Activated naive CD8-positive, alpha-beta T cell treated with anti-CD3 and anti-CD28 coated beads, Interleukin-2, amount 50 U/mL, for 16 hours (primary cell): ENCODE results near the gene SPATA1.
A peak's percentile ranks its signal among the peaks of the same experiment; 100 is the strongest.

Source experiments
- DNase-seq: peaks from one replicate; pipeline ENCODE4 v3.0.0-alpha.2; 2020; ENCODE audit warnings: low read depth, low spot score

SPATA1 gene

GRCh38 chr1:84508510-84508909 is 2.3 kb downstream of the SPATA1 start:
- no peak for DNase-seq

DNA sequence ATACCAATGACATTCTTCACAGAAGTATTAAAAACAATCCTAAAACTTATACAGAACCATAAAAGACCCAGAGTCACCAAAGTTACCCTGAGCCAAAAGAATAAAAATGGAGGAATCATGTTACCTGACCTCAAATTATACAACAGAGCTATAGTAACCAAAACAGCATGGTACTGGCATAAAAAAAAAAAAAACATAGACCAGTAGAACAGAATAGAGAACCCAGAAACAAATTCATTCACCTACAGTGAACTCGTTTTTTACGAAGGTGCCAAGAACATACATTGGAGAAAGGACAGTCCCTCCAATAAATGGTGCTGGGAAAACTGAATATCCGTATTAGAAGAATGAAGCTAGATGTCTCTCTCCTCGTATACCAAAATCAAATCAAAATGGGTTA is 2.8 kb downstream of the SPATA1 start:
- DNase-seq: no peak

DNA sequence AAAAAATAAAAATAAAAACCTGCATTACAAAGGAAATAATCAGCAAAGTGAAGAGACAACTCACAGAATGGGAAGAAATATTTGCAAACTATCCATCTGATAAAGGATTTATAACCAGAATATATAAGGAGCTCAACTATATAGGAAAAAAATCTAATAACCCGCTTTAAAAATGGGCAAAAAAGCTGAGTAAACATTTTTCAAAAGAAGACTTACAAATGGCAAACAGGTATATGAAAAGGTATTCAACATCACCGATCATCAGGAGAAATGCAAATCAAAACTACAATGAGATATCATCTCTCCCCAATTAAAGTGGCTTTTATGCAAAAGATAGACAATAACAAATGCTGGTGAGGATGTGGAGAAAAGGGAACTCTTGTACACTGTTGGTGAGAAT is 4.0 kb downstream of the SPATA1 start:
- no peak for DNase-seq

GRCh38 chr1:84510668-84511067 is 4.5 kb downstream of the SPATA1 start:
- DNase-seq: no peak

DNA sequence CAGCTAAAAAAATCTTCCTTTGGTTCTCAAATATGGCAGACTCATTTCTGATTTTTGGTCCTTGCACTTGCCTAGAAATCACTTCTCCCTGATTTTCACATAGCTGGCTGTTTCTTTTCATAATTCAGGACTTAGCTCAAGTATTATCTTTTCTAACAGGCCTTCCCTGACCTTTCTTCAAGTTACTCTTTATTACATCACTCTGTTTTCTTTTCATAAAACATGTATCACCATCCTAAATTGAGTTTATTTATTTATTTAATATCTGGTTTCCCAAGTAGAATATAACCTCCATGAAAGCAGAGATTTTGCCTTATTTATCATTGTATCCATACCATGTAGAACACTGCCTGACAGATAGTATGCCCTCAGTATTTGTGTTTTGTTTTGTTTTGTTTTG is 18.4 kb downstream of the SPATA1 start:
- no peak for DNase-seq

DNA sequence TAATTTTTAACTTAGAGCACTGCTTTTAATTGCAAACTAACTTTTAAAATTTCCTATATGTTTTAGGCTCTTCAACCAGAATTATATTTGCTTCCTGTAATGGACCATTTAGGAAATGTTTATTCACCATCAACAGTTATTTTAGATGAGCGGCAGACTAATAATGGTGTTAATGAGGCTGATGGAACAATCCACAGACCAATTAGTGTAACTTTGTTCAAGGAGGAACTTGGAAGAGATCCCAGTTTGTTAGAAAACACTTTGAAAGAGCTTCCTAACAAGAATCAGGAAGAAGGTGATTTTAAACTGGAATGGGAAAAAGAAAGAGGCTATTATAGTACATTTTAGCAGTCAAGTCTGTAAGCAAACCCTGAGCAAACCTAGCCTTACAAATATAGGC is 19.6 kb downstream of the SPATA1 start:
- DNase-seq: no peak

DNA sequence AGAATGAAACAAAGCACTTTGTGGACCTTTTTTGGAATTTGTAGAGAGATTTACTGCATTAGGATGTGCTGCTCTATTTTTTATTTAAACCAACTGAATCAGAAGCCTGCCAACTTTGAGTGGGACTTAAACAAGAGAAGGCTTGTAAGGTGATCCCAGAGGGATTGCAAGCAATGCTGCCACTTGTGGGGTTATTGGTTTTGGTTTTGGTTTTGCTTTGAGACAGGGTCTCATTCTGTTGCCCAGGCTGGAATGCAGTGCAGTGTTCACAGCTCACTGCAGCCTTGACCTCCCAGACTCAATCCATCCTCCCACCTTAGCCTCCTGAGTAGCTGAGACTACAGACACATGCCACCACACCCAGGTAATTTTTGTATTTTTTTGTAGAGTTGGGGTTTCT is 32.4 kb downstream of the SPATA1 start:
- DNase-seq: no peak

- no peak for DNase-seq
Measured at GRCh38 chr1:84539972-84540371, 33.8 kb downstream of the SPATA1 start.

DNA sequence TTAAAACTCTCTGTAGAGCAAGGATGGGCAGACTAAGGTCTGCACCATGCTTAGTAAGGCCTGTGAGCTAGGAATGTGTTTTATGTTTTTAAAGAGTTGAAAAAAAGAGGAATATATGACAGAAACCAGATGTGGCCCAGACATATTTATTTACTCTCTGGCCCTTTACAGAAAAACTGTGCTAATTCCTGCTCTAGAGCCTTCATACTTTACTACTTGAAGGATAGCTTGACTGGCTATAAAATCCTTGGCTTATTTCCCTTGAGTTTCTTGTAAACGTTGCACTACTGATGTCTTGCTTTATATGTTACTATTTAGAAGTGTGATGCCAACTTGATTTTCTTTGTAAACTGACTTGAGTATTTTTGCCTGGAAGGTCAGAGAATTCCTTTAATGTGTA is 34.6 kb downstream of the SPATA1 start:
- DNase-seq: no peak

- no peak for DNase-seq
Measured at GRCh38 chr1:84541679-84542078, 35.5 kb downstream of the SPATA1 start.

DNA sequence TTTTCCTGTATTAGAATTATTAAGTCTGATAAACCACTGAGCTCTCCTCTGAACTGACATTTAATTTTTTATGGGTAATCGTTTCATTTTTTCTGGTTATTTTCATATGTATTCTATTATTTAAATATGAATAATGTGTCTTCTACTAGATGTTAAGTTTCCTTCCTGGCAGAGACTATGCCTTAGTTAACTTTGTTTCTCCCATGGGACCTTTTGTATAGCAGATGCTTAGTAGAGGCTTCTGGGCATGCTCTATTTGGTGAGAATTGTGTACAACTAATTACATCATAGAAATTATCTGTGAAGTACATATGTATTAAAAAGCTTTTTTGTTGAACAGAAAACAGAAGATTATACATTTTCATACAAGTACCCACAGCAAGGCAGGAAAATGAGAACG is 44.6 kb downstream of the SPATA1 start:
- no peak for DNase-seq

DNA sequence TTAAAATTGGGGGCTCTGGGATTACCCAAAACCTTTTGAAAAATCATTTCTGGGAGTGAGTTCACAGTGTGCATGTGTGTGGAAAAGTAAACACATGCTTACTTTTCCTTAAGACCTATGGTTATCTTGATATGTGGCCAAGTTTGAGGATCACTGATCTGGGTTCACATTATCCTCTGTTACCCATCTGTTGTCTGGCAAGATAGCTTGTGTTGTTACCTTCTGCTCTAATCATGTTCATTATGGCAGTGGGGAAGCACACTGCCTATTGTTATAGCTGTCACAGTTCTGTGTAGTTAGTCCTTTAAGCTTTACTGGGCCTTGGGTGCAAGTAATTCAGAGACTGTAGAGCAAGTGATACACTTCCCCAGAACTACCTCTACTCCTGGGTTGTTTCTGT is 63.0 kb downstream of the SPATA1 start:
- DNase-seq: no peak

DNA sequence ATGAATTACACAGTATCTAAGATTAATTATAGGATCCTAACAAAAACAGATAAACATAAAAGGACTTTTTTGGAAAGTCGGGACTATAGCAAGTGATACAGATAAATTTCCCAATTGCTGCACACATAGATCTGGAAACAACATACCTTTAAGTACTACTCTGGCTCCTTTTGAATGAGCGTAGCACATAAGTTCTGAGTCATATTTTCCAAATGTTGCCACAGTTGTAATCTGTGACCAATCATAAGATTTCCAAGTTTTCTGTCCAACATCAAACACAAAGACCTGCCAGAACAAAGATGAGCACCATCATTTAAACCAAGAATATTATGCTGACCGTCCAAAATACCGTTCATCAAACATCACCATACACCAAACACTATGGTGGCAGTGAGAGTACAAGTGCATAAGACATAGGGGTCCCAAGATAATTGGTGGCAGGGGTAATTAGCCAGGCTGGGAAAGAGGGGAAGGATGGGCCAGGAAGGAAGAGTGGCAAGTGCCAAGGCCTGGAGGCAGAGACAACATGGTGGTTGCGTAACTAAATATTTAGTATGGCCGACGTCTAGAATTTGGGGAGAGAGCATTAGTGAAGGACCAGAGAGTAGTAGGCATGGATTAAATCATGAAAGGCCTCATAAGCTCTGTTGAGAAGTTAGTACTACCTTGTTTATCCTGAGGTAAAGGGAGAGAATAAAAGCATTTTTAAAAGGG is 64.4 kb downstream of the SPATA1 start:
- no peak for DNase-seq

GRCh38 chr1:84571150-84571535 is 65.0 kb downstream of the SPATA1 start:
- DNase-seq: no peak

GRCh38 chr1:84573481-84573966 is 67.3 kb downstream of the SPATA1 start:
- DNase-seq: no peak

DNA sequence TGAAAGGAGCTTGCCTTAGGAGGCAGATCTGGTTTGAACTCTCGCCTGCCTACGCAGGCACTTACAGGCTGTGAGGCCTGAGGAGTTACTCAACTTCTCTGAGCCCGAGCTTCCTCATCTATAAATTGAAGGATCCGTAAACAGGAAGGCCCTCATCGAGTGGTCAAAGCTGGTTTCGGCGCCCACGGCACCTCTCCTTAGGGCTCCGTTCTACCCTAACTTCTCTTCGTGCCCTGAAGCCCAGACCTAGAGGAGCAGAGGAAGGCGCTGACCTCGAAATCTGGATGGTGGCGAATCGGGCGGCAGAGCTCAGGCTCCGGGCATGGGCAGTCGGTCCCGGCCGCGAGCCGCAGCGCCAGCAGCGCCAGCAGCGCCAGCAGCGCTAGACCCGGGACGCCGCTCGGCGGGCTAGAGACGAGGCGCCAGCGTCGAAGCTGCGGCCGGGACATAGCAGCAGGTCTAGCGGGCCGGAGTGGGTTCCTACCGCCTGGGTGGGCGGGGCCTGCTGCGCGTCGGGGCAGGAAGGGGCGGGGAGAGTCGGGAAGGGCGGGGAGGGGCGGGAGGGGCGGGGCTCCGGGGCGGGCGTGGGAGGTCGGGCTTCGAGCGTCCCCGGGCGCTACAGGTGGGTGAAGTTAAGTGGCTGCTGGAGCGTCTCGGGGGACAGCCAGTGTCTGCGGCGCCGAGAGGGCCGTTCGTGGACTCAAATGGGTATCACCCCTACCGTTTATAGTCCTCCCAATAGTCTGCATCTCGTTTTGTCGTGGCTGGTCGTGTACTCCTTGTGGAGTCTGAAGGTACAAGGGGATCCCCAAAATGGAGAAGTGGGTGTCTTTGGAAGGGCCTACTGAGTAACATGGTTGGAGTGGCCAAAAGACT is 68.0 kb downstream of the SPATA1 start, which contains the start of gene CTBS:
TSS of gene CTBS (minus strand) at position 474 of the 876 bp plus-strand sequence. CDS start at position 449, 25 bp downstream.
- DNase-seq: peak; percentile 56

- no peak for DNase-seq
Measured at GRCh38 chr1:84574936-84575335, 68.8 kb downstream of the SPATA1 start.

DNA sequence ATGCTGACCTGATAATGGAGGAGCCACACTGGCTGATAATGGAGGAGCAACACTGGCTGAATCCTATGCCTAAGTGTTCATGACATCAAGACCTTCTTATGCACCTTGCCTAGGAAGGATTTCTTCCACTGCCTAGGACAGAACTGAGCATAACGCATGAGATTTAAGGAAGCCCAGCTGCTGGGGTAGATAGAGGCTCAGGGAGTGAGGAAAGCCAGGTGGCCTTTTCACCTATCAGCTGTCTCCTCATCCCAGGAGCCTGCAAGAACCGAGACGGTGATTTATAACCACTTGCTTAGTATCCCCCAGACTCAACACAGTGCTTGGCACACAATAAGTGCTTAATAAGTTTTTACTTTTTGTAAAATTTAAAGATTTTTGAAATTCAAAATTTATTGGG is 75.5 kb downstream of the SPATA1 start:
- DNase-seq: no peak

DNA sequence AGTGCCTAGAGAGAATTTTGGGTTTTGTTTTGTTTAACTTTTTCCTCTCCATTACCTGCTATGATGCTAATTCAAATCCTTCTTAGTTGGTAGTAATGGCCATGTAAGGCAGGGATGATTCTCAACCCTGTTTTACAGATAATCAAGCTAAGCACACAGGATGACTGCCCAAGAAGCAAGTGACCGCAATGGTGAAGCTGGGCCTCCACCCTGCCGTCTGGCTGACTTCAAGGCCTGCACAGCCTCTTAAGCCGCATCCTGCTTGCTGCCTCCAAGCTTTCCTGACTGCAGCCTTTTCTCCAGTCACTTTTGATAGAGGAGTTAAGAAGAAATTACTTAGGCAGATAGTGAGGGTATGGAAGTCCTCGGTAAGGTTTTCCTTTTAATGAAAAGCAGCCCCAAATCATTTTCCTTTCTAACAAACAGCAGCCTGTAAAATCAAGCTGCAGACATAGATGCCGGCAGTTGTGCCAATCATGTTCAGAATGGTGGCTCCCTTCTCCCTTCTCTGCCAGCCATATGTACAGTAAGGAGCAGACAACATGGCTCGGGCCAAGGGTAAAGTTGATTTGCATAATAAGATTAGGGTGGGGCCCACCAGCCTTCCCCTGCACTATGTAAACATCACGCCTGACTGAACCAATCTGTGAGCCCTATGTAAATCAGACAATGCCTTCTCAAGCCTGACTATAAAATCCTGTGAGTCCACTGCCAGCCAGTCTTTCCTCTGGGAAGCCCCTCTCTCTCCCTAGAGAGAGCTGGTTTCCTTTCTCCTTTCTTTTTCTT is 76.8 kb downstream of the SPATA1 start:
- no peak for DNase-seq

- no peak for DNase-seq
Measured at GRCh38 chr1:84583648-84584047, 77.5 kb downstream of the SPATA1 start.

DNA sequence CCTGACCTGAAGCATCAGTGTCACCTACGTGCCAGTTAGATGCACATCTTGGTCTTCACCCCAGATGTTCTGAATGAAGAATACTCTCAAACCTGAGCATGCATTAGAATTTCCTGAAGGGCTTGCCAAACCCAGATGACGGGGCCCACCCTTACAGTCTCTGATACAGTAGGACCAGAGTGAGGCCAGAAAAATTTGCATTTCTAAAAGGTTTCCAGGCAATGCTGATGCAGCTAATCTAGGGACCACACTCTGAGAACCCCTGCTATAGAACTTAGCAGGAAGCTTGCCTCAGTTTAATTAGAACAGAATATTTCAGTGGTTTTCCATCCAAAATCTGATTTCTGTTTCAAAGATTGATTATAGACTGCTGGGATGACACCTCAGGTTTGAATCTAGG is 77.9 kb downstream of the SPATA1 start:
- no peak for DNase-seq

- DNase-seq: no peak
Measured at GRCh38 chr1:84585803-84586202, 79.6 kb downstream of the SPATA1 start.
